ENCODE results near the gene SASH1.

The SASH1 gene

DNA sequence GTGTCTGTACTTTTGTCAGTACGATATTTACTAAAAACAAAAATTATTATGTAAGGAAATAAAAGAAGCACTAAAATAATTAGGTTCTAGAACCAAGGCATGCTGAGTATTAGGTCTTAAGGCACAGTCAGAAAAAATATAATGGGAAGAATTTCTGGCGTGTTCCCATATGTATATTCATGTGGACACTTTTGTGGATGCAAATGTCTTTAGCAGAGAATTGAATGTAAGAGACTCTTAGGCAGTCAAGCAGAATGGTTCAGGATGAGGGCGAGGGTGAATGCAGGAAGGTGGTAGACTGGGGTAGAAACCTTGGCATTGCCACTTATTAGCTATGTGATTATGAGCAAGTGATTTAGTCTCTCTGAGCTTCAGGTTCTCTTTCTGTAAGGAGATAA lies 71.5 kb downstream of the SASH1 start:
- DNase-seq (ENCODE audit: insufficient read length) (no peak), FAIRE-seq (no peak)
- TF ChIP-seq POLR2A (IDR thresholded peaks at IDR 0.05; ENCODE audit: low read depth, low read length) (no peak), TAF1 (IDR thresholded peaks at IDR 0.05; ENCODE audit: borderline replicate concordance, low read depth, low read length) (no peak), POLR2AphosphoS5 (IDR thresholded peaks at IDR 0.05; ENCODE audit: low read depth, low read length) (no peak)

DNA sequence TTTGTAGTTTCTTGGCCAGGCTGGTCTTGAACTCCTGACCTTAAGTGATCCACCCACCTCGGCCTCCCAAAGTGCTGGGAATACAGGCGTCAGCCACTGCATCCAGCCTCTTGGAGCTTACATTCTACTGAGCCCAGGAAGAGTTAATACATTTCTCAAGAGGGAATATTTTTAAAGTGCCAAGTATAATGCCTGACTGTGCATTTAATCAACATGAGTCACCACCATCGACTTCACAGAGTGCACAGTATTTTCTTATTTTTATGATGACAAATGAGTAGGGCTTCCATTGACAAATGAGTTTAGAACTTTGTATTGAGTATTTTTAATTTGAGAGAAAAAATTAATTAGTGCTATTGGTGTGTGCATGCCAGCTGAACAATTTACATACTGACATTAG lies 72.2 kb downstream of the SASH1 start:
- no peak for TF ChIP-seq TAF1 (IDR thresholded peaks at IDR 0.05; ENCODE audit: borderline replicate concordance, low read depth, low read length)
- no peak for TF ChIP-seq POLR2AphosphoS5 (IDR thresholded peaks at IDR 0.05; ENCODE audit: low read depth, low read length)
- no peak for TF ChIP-seq POLR2A (IDR thresholded peaks at IDR 0.05; ENCODE audit: low read depth, low read length)
- DNase-seq (ENCODE audit: insufficient read length) (no peak), FAIRE-seq (no peak)

DNA sequence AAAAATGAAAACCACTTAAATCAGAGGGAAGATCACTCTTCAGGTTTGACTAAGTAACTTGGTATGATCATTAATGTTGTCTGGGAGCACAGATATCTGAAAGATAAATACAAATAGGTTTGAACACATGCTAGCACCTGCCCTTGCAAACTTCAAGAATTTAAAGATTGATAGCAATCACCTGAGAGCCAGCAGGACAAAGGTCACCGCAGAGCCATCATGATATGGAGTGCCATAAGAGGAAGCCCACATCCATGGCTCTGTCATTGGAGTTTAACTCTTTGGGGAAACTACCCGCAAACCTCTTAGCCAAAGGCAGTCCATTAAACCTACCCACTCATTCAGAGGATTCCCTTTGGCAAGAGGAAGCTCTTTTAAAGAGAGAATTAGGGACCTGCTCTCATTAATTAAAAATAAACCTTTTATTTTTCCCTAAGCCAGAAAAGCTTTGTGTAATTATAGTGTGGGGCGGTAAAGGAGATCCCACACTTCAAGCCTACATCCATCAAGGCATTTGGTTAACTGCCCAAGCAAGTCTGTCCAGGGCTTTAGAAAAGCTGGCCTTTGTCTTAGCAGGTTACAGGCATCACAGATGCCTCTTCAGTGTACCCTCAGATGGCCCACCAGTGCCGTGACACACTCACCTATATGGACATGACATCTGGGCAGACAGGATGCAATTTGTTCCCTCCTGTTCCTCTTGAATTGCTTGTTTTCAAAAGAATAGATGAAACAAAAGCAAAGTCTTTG lies 73.0 kb downstream of the SASH1 start:
- no peak for FAIRE-seq
- no peak for TF ChIP-seq POLR2AphosphoS5 (IDR thresholded peaks at IDR 0.05; ENCODE audit: low read depth, low read length)
- TF ChIP-seq TAF1 (IDR thresholded peaks at IDR 0.05; ENCODE audit: borderline replicate concordance, low read depth, low read length), result no peak
- no peak for TF ChIP-seq POLR2A (IDR thresholded peaks at IDR 0.05; ENCODE audit: low read depth, low read length)
- DNase-seq (ENCODE audit: insufficient read length), result no peak

DNA sequence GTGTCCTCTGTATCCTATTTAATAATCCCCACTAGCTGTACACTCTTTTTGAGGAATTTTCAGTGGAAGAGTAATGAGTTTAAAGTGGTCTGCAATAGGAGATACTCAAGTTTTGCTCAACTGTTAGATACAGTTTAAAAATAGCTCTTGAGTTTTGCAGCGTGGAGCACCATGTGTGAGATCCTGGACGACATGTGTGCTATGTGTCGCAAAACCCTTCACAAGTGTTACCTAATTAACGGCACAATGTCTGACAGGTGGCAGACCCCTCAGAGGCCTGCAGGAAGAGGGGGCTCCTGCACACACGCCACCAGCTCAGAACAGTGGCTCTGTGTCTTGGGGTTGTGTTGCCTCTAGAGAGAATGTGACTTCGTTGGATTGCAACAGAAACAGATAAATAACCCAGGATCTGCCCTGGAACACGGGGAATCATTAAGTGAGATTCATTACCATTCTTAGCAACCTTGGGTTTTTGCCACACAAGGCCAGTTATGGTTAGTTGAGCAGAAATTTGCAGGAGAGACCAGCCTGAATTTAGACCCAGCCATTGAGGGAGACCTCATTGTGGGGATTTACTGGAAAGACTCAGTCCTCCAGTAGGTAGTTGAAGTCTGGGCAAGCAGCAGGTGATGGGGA lies 73.8 kb downstream of the SASH1 start:
- FAIRE-seq (no peak), DNase-seq (ENCODE audit: insufficient read length) (no peak)
- no peak for TF ChIP-seq TAF1 (IDR thresholded peaks at IDR 0.05; ENCODE audit: borderline replicate concordance, low read depth, low read length)
- no peak for TF ChIP-seq POLR2AphosphoS5 (IDR thresholded peaks at IDR 0.05; ENCODE audit: low read depth, low read length)
- TF ChIP-seq POLR2A (IDR thresholded peaks at IDR 0.05; ENCODE audit: low read depth, low read length), result no peak

DNA sequence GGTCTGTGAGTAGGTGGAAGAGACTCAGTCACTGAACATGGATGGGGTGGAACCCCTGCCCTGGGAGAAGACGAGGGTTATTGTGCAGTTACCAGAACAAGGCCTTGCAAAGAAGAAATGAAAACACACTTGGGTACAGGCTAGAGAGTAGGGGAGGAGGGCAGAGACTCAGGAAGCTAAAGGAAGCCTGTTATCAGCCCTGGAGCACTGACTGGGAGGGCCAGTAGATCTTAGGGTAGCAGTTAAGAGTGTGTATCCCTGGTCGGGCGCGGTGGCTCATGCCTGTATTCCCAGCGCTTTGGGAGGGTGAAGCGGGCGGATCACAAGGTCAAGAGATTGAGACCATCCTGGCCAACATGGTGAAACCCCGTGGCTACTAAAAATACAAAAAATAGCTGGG lies 74.4 kb downstream of the SASH1 start:
- DNase-seq (ENCODE audit: insufficient read length) (no peak), FAIRE-seq (no peak)
- TF ChIP-seq POLR2A (IDR thresholded peaks at IDR 0.05; ENCODE audit: low read depth, low read length), result no peak
- no peak for TF ChIP-seq TAF1 (IDR thresholded peaks at IDR 0.05; ENCODE audit: borderline replicate concordance, low read depth, low read length)
- no peak for TF ChIP-seq POLR2AphosphoS5 (IDR thresholded peaks at IDR 0.05; ENCODE audit: low read depth, low read length)

DNA sequence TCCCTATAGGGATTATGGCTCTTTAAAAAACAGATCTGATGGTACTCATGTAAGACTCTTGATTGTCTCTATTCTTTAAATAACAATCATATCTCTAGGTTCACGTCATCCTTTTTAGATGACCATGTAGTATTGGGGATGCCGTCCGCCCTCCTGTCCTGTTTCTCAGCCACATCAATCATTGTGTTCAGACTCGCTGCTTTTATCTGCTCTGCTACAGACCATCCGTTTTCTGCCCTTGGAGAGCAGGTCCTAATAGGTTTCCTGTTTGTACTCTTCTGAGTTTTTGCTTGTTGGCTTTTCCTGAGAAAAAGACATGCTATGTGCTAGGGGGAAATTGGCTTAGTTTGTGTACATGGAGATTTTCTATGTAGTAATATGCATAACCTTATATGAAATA lies 76.8 kb downstream of the SASH1 start:
- DNase-seq (ENCODE audit: insufficient read length), result no peak
- TF ChIP-seq TAF1 (IDR thresholded peaks at IDR 0.05; ENCODE audit: borderline replicate concordance, low read depth, low read length), result no peak
- no peak for TF ChIP-seq POLR2AphosphoS5 (IDR thresholded peaks at IDR 0.05; ENCODE audit: low read depth, low read length)
- TF ChIP-seq POLR2A (IDR thresholded peaks at IDR 0.05; ENCODE audit: low read depth, low read length), result no peak
- no peak for FAIRE-seq

DNA sequence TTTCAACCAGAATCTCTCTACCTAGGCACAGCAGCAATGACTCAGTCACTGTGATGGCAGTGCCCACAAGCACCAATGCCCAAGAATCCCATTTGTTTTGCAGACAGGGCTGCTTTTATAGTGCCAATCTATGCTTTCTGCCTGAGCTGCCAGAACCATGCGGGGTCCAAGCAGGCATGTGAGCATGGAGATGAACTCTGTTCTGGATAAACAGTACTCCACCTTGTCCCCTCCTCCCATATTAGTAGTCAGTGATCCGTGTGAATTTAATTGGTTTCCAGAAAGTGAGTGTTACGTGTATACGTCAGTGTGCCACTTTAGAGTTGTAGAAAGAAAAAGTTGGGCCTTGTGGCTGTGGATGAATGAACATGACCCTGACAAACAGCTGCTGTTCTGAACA lies 79.4 kb downstream of the SASH1 start:
- TF ChIP-seq POLR2A (IDR thresholded peaks at IDR 0.05; ENCODE audit: low read depth, low read length) (no peak), TAF1 (IDR thresholded peaks at IDR 0.05; ENCODE audit: borderline replicate concordance, low read depth, low read length) (no peak)
- FAIRE-seq (no peak), DNase-seq (ENCODE audit: insufficient read length) (no peak)

DNA sequence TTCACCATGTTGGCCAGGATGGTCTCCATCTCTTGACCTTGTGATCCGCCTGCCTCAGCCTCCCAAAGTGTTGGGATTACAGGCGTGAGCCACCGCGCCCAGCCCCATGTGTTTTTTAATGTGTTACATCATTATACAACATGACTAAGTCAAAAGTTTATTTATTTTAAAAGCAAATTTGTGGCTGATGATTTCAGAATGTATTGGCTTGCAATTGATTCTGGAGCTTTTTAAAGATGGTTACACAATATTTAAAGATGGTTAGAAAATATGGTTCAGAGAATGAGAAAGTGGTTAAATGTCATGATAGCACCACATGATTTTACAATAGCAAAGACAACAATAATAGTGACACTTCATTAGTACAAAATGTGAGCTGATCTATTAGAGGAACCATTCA lies 80.5 kb downstream of the SASH1 start:
- FAIRE-seq (no peak), DNase-seq (ENCODE audit: insufficient read length) (no peak)
- TF ChIP-seq POLR2AphosphoS5 (IDR thresholded peaks at IDR 0.05; ENCODE audit: low read depth, low read length) (no peak), POLR2A (IDR thresholded peaks at IDR 0.05; ENCODE audit: low read depth, low read length) (no peak), TAF1 (IDR thresholded peaks at IDR 0.05; ENCODE audit: borderline replicate concordance, low read depth, low read length) (no peak)

DNA sequence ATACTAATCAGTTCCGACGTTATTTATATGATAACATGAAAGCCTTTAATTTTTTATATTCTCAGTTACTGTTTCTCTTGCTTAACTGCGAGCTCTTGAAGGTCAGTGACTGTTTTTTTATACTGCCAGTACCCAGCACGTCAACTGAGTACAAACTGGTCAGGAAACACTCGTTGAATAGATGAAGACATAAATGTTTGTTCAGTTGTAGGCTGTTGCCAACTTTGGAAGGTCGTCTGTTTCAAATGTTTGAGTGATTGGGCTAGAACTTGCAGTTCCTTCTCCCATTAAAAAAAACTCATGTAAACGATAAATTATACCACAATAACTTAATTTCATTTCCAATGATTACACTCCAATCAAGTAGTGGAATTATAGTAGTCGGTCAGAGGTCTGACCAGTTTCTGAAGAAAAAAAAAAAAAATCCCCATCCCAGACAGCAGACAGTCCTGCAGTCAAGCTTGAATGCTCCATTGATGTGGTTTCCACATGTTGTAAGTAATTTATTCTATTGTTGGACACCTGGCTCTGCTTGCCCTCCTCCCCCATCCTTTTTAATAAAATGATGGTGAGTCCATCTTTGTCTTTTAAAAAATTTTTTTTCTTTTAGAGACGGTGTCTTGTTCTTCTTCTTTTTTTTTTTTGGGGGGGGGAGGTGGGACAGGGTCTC lies 81.1 kb downstream of the SASH1 start:
- DNase-seq (ENCODE audit: insufficient read length), result no peak
- no peak for TF ChIP-seq TAF1 (IDR thresholded peaks at IDR 0.05; ENCODE audit: borderline replicate concordance, low read depth, low read length)
- no peak for TF ChIP-seq POLR2A (IDR thresholded peaks at IDR 0.05; ENCODE audit: low read depth, low read length)
- TF ChIP-seq POLR2AphosphoS5 (IDR thresholded peaks at IDR 0.05; ENCODE audit: low read depth, low read length), result no peak
- no peak for FAIRE-seq

DNA sequence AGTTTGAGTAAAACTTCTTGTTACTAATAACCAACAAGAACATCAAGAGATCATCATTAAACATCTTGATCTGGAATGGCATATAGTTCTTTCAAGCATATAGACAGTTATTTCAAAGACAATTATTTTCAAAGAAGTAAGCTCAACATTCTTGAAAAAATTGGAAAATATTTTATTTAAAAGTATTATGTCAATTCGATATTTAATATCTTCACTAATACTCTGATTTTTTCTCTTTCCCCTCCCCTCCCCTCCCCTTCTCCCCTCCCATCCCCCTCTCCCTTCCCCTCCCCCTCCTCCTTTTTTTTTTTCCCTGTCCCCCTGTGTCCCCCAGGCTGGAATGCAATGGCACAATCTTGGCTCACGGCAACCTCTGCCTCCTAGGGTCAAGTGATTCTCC lies 82.8 kb downstream of the SASH1 start:
- no peak for FAIRE-seq
- no peak for DNase-seq (ENCODE audit: insufficient read length)
- TF ChIP-seq TAF1 (IDR thresholded peaks at IDR 0.05; ENCODE audit: borderline replicate concordance, low read depth, low read length) (no peak), POLR2AphosphoS5 (IDR thresholded peaks at IDR 0.05; ENCODE audit: low read depth, low read length) (no peak), POLR2A (IDR thresholded peaks at IDR 0.05; ENCODE audit: low read depth, low read length) (no peak)

DNA sequence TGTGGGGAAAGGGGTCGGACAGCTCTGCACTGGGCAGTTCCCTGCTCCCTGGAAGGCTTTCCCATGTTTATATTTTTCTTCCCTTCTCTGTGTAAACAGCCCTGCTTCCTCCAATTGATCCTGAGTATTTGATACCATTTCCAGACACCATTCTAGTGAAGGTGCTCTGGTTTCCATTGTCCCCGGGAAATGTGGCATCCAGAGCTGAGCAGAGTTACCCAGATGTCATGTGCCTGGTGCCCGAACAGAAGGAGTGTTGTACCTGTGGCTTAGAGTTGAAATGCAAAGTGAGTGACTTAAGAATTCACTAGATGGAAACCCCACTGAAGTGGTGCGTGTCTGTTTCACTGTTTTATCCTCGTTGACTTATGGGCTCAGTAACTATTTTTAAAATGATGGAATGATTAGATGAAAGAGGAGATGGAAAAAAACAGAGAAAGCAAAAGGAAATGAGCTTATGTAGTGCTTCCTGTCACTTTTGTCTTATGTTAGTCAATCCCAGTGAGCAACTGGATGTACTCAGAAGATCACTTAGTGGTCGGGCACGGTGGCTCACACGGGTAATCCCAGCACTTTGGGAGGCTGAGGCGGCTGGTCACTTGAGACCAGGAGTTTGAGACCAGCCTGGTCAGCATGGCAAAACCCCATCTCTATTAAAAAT lies 83.8 kb downstream of the SASH1 start:
- DNase-seq (ENCODE audit: insufficient read length), result no peak
- FAIRE-seq, result no peak

More for the DNA sequence above, 83.8 kb downstream of the SASH1 start:
- no peak for TF ChIP-seq TAF1 (IDR thresholded peaks at IDR 0.05; ENCODE audit: borderline replicate concordance, low read depth, low read length)
- no peak for TF ChIP-seq POLR2AphosphoS5 (IDR thresholded peaks at IDR 0.05; ENCODE audit: low read depth, low read length)
- no peak for TF ChIP-seq POLR2A (IDR thresholded peaks at IDR 0.05; ENCODE audit: low read depth, low read length)
